Transverse colon (tissue), 4 donors: ENCODE data around the gene ADCY10. TPM values are rescaled to one million over a fixed set of nuclear protein-coding genes. Genes with fewer than 3 reads are reported as not detected.

ENCODE experiments used
- DNase-seq: peaks from one replicate; pipeline ENCODE4 v3.0.0-alpha.2; 2019
- H3K27ac ChIP-seq, 4 donors: fragments of 200-600 bp; sonication (generic); 2 replicates each; pipeline ENCODE4 v1.5.1; 2016 to 2018; ENCODE audit warnings: inconsistent platforms in 4 of 4
- H3K27me3 ChIP-seq: fragments of 200-600 bp; sonication (generic); 2 replicates; pipeline ENCODE4 v1.5.1; 2017; ENCODE audit warnings: inconsistent platforms
- H3K36me3 ChIP-seq, 4 donors: fragments of 200-600 bp; sonication (generic); 2 replicates each; pipeline ENCODE4 v1.5.1; 2017 to 2019; ENCODE audit warnings: inconsistent platforms in 4 of 4
- H3K4me1 ChIP-seq, 4 donors: fragments of 200-600 bp; sonication (generic); 2 replicates each; pipeline ENCODE4 v1.5.1; 2017 to 2020; ENCODE audit warnings: inconsistent platforms in 4 of 4
- H3K4me3 ChIP-seq, 4 donors: fragments of 200-600 bp; sonication (generic); 1 replicate in 1 of 4; 2 replicates in 3 of 4; pipeline versions ENCODE4 v1.5.1 to v1.6.1; 2017 to 2019; ENCODE audit warnings: inconsistent platforms in 4 of 4
- H3K9me3 ChIP-seq, 2 donors: fragments of 200-600 bp; sonication (generic); 2 replicates each; pipeline ENCODE4 v1.5.1; 2017 to 2019; ENCODE audit warnings: inconsistent platforms in 2 of 2
- CTCF ChIP-seq, 5 experiments: fragments of 200-600 bp in 3 of 5; fragments of 450-650 bp in 2 of 5; sonication (generic) in 3 of 5; IDR thresholded peaks; 1 replicate in 2 of 5; 2 replicates in 3 of 5; pipeline ENCODE4 v1.5.1; 2016 to 2017; ENCODE audit warnings: antibody characterized with exemption in 5 of 5, inconsistent platforms in 3 of 5, mild to moderate bottlenecking in 2 of 5, moderate library complexity in 1 of 5
- EP300 ChIP-seq: sonication (generic); formaldehyde crosslinking; IDR thresholded peaks from one replicate; pipeline ENCODE4 v1.6.1; 2017; ENCODE audit warnings: antibody characterized with exemption, low read depth
- POLR2A ChIP-seq: fragments of 450-650 bp; IDR thresholded peaks from one replicate; pipeline ENCODE4 v1.6.1; 2016; ENCODE audit warnings: antibody characterized with exemption, mild to moderate bottlenecking, moderate library complexity
- POLR2AphosphoS5 ChIP-seq, 3 donors: sonication (generic); formaldehyde crosslinking; IDR thresholded peaks; one replicate each; pipeline ENCODE4 v1.6.1; 2016; ENCODE audit warnings: antibody characterized with exemption in 3 of 3
- WGBS, 2 donors: methylation state at CpG; one replicate each; pipeline ENCODE4 v1.1.5; 2018; ENCODE audit warnings: low coverage in 1 of 2; 5-methylcytosine and 5-hydroxymethylcytosine counted together
- in situ Hi-C, 4 donors: fragments of 200-750 bp; cut with MboI; loops; one replicate each; pipeline versions ENCODE4 v1.15.0 to v1.15.1; 2017; ENCODE audit warnings: low sequenced_read_pairs in 3 of 4, low pct_ligation_motif_present in 1 of 4, low pct_unique_long_range_greater_than_20kb in 1 of 4
- intact Hi-C: fragments of 100-400 bp; cut with DNase I; formaldehyde crosslinking; loops from one replicate; pipeline ENCODE4 v1.15.1; 2023; ENCODE audit warnings: low total_unique reads
- total RNA-seq, 4 donors: library from RNA; depleted of rRNA; stranded (reverse); fragments of >200 nt; gene quantifications; one replicate each; pipeline ENCODE4 v1.1.0, GENCODE V29; 2016

Gene ADCY10
- total RNA-seq, 4 donors from 2014 or later: 0.27 to 3.7 TPM; not detected in 2

DNA sequence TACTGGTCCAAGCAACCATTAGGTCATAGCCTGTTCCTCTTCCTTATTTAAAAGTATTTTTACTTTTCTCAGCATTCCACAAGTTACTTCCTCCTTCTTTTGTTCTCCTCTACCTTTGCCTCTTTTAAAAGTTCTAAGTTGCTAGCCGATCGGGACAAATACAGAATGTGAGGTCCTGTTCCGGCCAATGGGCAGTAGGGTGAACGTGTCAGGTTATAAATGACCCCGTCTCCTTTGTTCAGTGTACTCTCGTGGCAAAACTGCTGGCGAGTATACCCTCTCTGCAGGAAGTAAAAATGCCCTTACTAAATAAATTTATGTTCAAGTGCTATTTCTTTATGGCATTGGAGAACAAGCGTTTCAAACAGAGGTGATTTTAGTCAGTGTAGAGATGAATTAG, 2.5 kb downstream of the ADCY10 start:
- Histone ChIP-seq H3K9me3 (no peaks in the 10 kb centered on the region), H3K36me3 (peaks cover 0 to 4% (median 0%) of the 10 kb centered on the region in 4 donors), H3K4me3 (no peak overlapping the region), H3K27me3 (no peaks in the 10 kb centered on the region), H3K27ac (peak overlapping the region in 1 of 4 donors; percentile 18), H3K4me1 (peaks cover 0 to 13% (median 0%) of the 10 kb centered on the region in 4 donors)
- in situ Hi-C loops: no loop called here
- 32 to 42% methylated on average over 8 of the region's 8 CpGs for WGBS, 2 donors
- intact Hi-C loops: no loop called here
- no peak for TF ChIP-seq POLR2A
- TF ChIP-seq EP300: no peak
- TF ChIP-seq POLR2AphosphoS5 (IDR thresholded peaks at IDR 0.05): no peak
- TF ChIP-seq CTCF (IDR thresholded peaks at IDR 0.05): no peak
- DNase-seq: no peak

GRCh38 chr1:167910530-167910929, 3.4 kb downstream of the ADCY10 start:
- intact Hi-C loops (no loop called here), in situ Hi-C loops (no loop called here)
- Histone ChIP-seq H3K9me3 (no peaks in the 10 kb centered on the region), H3K4me1 (peaks cover 0 to 13% (median 0%) of the 10 kb centered on the region in 4 donors), H3K36me3 (no peaks in the 10 kb centered on the region), H3K27ac (no peak overlapping the region), H3K4me3 (no peak overlapping the region), H3K27me3 (no peaks in the 10 kb centered on the region)
- TF ChIP-seq POLR2A (no peak), POLR2AphosphoS5 (IDR thresholded peaks at IDR 0.05) (no peak), CTCF (IDR thresholded peaks at IDR 0.05) (no peak)
- DNase-seq: no peak
- WGBS, 2 donors: 73% methylated on average over 2 of the region's 2 CpGs; no CpG with 5 or more reads in 1 of the 2 donors

DNA sequence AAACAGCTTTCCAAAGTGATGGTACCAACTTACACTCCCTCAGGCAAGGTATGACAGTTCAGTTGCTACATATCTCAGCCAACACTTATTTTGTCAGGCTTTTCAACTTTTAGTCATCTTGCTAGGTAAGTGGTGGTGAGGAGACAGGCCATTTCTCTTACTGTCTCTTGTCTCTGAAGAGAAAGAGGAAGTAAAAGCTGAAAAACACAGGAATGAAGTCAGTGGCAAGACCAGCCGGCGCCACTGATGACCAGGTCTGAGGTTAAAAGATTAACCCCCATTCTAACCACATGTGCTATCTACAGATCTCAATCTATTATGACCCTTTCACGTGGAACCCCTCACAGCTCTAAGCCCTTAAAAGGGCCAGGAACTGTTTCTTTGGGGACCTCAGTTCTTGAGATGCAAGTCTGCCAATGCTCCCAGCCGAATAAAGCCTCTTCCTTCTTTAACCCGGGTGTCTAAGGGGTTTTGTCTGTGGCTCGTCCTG, 4.2 kb downstream of the ADCY10 start:
- H3K4me1 ChIP-seq: peaks cover 0 to 13% (median 0%) of the 10 kb centered on the region in 4 donors
- intact Hi-C loops (no loop called here), in situ Hi-C loops (no loop called here)
- DNase-seq: no peak
- no peaks in the 10 kb centered on the region for H3K9me3 ChIP-seq
- H3K36me3 ChIP-seq: no peaks in the 10 kb centered on the region
- H3K27me3 ChIP-seq: no peaks in the 10 kb centered on the region
- no peak overlapping the region for H3K27ac ChIP-seq
- no peak for TF ChIP-seq POLR2AphosphoS5 (IDR thresholded peaks at IDR 0.05)
- TF ChIP-seq EP300: no peak
- no peak for TF ChIP-seq CTCF (IDR thresholded peaks at IDR 0.05)
- TF ChIP-seq POLR2A: no peak
- no peak overlapping the region for H3K4me3 ChIP-seq
- WGBS, 2 donors: 86 to 91% methylated on average over 6 of the region's 6 CpGs

DNA sequence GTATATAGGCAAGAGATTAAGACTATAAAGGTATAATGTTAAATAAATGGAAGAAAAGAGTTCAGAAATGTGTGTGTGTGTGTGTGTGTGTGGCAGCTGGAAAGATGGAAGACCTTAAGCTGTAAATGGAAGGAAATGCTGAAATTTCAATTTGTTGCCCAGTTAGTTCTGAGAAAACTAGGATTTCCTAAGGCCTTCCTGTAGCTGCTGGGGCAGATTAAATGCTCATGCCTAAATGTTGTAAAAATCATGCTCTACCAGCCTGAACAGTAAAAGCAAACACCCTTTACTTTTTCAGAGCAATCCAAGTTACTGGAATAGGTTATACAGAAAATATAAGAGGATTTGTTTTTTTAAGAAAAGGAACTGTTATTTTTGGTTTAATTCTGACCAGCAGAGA, 8.3 kb downstream of the ADCY10 start:
- no peak overlapping the region for H3K4me3 ChIP-seq
- H3K27ac ChIP-seq: no peak overlapping the region
- TF ChIP-seq CTCF (IDR thresholded peaks at IDR 0.05) (no peak), EP300 (no peak), POLR2A (no peak), POLR2AphosphoS5 (IDR thresholded peaks at IDR 0.05) (no peak)
- H3K4me1 ChIP-seq: no peaks in the 10 kb centered on the region
- no peaks in the 10 kb centered on the region for H3K36me3 ChIP-seq
- no peaks in the 10 kb centered on the region for H3K27me3 ChIP-seq
- no peaks in the 10 kb centered on the region for H3K9me3 ChIP-seq
- in situ Hi-C loops: no loop called here
- DNase-seq: no peak
- intact Hi-C loops: loop anchor here (2.0 kb wide), 1 partner anchor 41 kb away; no protein-coding TSS in a partner anchor
